PC-9 (cell line): ENCODE data around the gene CCDC158. TPM values are rescaled to one million over a fixed set of nuclear protein-coding genes. Genes with fewer than 3 reads are reported as not detected.

Source experiments
- BruUV-seq: library from RNA; stranded (reverse); fragments of 400-500 nt; replicated peaks from 2 replicates; lab custom pipeline; 2021; lab: Mats Ljungman, UMichigan
- CTCF ChIA-PET: fragments of 300-600 bp; sonication (Branson Sonifier 250); formaldehyde crosslinking; loops from one replicate; lab custom pipeline; 2022; ENCODE audit warnings: antibody characterized with exemption; lab: Charles Lee
- POLR2A ChIA-PET: fragments of 300-600 bp; sonication (Branson Sonifier 250); formaldehyde crosslinking; loops from one replicate; lab custom pipeline; 2022; ENCODE audit warnings: antibody characterized with exemption; ENCODE audit not compliant: unreplicated experiment; lab: Charles Lee
- DNase-seq, 2 experiments: peaks; one replicate each; pipeline versions ENCODE4 v3.0.0 to v3.0.0-alpha.2; 2015 to 2022; ENCODE audit warnings: mixed read lengths in 1 of 2
- H2AFZ ChIP-seq: fragments of 200-600 bp; sonication (generic); 2 replicates; pipeline ENCODE4 v1.8.1; 2017; ENCODE audit warnings: antibody characterized with exemption
- H3F3A ChIP-seq: fragments of 200-600 bp; sonication (generic); 2 replicates; pipeline ENCODE4 v1.8.1; 2017; ENCODE audit warnings: antibody characterized with exemption, mild to moderate bottlenecking, low read depth; ENCODE audit not compliant: insufficient read depth
- H3K27ac ChIP-seq: fragments of 200-600 bp; sonication (generic); 2 replicates; pipeline ENCODE4 v1.6.1; 2016; ENCODE audit warnings: mixed run types
- H3K27me3 ChIP-seq: fragments of 200-600 bp; sonication (generic); 2 replicates; pipeline ENCODE4 v1.6.1; 2016; ENCODE audit warnings: low read depth, mixed run types; ENCODE audit not compliant: insufficient read depth
- H3K36me3 ChIP-seq: fragments of 200-600 bp; sonication (generic); 2 replicates; pipeline ENCODE4 v1.6.1; 2016; ENCODE audit warnings: low read depth, mixed run types
- H3K4me1 ChIP-seq: fragments of 200-600 bp; sonication (generic); replicated peaks from 2 replicates; pipeline ENCODE4 v1.6.1; 2016; ENCODE audit warnings: mixed run types; ENCODE audit not compliant: insufficient read depth
- H3K4me2 ChIP-seq: fragments of 200-600 bp; sonication (generic); 2 replicates; pipeline ENCODE4 v1.6.1; 2017; ENCODE audit warnings: mixed run types
- H3K4me3 ChIP-seq: fragments of 200-600 bp; sonication (generic); 2 replicates; pipeline ENCODE4 v1.6.1; 2016; ENCODE audit warnings: mixed run types
- H3K79me2 ChIP-seq: fragments of 200-600 bp; sonication (generic); 2 replicates; pipeline ENCODE4 v1.6.1; 2017; ENCODE audit warnings: low read depth, mixed run types
- H3K9me2 ChIP-seq: fragments of 200-600 bp; sonication (generic); 2 replicates; pipeline ENCODE4 v1.8.1; 2017; ENCODE audit warnings: mild to moderate bottlenecking; ENCODE audit not compliant: insufficient read depth
- H3K9me3 ChIP-seq: fragments of 200-600 bp; sonication (generic); 2 replicates; pipeline ENCODE4 v1.8.1; 2016; ENCODE audit warnings: low read depth; ENCODE audit not compliant: insufficient read depth
- H4K20me1 ChIP-seq: fragments of 200-600 bp; sonication (generic); 2 replicates; pipeline ENCODE4 v1.8.1; 2017; ENCODE audit not compliant: insufficient read depth
- EZH2 ChIP-seq: fragments of 200-600 bp; sonication (generic); IDR thresholded peaks from 2 replicates; pipeline ENCODE4 v1.8.0; 2017; ENCODE audit warnings: antibody characterized with exemption, low read depth
- intact Hi-C: fragments of 100-400 bp; cut with micrococcal nuclease; formaldehyde crosslinking; loops from one replicate; pipeline ENCODE4 v1.10.0; 2022; ENCODE audit not compliant: unreplicated experiment
- total RNA-seq: library from RNA; stranded (reverse); gene quantifications from 2 replicates; pipeline ENCODE4 v1.2.3, GENCODE V29; 2021
- TF ChIP-seq, protein P1 (sequence below): fragments of 200-600 bp; sonication (generic); conservative IDR thresholded peaks from 2 replicates; pipeline ENCODE4 v1.6.1; 2017; ENCODE audit warnings: mixed run types, antibody characterized with exemption, mild to moderate bottlenecking, moderate library complexity

CCDC158 gene
- total RNA-seq, 1 experiment from 2014 or later, result not detected

DNA sequence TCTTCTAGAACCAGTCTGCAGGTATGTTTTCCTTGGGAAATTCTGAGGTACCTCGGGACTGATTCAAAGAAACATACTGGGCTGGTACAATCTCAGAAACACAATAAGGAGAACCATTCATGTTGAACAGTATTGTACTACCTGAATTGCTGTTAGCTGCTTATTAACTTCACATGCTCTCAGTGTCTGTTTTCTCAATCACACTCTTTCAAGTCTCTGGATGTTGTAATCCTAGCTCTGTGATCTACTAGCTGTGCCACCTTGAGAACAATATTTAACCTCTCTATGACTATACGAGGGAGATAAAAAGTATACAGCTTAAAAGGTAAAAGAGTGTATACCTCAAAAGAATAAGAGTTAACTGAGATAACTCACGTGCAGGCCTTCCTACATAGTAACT is 10.3 kb downstream of the CCDC158 start:
- no peaks in the 10 kb centered on the region for H3K9me3 ChIP-seq
- no peaks in the 10 kb centered on the region for H3K79me2 ChIP-seq
- no TSS peak for BruUV-seq
- CTCF ChIA-PET, result no interaction called here
- no peaks in the 10 kb centered on the region for H3K9me2 ChIP-seq
- H3K4me1 ChIP-seq, result no peaks in the 10 kb centered on the region
- no peaks in the 10 kb centered on the region for H4K20me1 ChIP-seq
- H3K27ac ChIP-seq, result no peak overlapping the region
- TF ChIP-seq, protein P1, sequence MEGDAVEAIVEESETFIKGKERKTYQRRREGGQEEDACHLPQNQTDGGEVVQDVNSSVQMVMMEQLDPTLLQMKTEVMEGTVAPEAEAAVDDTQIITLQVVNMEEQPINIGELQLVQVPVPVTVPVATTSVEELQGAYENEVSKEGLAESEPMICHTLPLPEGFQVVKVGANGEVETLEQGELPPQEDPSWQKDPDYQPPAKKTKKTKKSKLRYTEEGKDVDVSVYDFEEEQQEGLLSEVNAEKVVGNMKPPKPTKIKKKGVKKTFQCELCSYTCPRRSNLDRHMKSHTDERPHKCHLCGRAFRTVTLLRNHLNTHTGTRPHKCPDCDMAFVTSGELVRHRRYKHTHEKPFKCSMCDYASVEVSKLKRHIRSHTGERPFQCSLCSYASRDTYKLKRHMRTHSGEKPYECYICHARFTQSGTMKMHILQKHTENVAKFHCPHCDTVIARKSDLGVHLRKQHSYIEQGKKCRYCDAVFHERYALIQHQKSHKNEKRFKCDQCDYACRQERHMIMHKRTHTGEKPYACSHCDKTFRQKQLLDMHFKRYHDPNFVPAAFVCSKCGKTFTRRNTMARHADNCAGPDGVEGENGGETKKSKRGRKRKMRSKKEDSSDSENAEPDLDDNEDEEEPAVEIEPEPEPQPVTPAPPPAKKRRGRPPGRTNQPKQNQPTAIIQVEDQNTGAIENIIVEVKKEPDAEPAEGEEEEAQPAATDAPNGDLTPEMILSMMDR, result no peak
- no peak for TF ChIP-seq EZH2
- no peaks in the 10 kb centered on the region for H3K27me3 ChIP-seq
- intact Hi-C loops, result no loop called here
- DNase-seq, result no peak
- H3K4me2 ChIP-seq, result no peak overlapping the region
- H2AFZ ChIP-seq, result no peak overlapping the region
- POLR2A ChIA-PET, result no interaction called here
- no peak overlapping the region for H3K4me3 ChIP-seq
- H3K36me3 ChIP-seq, result no peaks in the 10 kb centered on the region
- H3F3A ChIP-seq, result no peaks in the 10 kb centered on the region

DNA sequence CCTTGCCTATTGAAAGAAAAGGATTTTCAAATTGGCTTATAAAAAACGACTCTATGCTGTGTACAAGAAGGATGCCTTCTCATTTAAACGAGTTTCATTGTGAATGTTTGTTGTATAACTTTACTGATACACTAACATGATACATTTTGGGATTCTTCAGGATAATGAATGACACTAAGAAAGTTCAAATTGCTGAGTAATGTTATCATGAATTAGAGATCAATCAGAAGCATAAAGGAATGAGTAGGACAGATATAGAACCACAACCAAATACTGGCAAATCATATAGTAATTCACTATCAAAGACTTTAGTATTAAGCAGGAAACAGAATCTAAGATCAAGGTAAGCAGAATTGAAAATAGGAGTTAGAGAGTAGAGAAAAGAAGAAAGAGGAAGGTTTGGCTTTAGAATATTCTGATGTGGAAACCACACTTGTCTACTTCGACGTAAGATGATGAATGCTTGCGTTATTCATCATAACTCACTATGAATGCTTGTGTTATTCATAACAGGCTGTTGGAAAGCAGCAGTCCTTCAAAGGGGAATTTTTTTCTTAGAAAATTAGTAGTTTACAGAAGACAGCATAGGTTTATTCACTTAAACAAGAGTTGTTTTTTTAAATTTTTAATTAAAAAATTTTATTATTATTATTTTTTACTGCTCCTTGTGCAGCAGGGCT is 13.4 kb downstream of the CCDC158 start:
- no peak for TF ChIP-seq EZH2
- Histone ChIP-seq H2AFZ (no peak overlapping the region), H3K27ac (no peak overlapping the region), H3F3A (no peaks in the 10 kb centered on the region), H3K9me3 (no peaks in the 10 kb centered on the region), H3K27me3 (no peaks in the 10 kb centered on the region), H3K9me2 (no peaks in the 10 kb centered on the region), H3K4me3 (no peak overlapping the region), H3K79me2 (no peaks in the 10 kb centered on the region), H4K20me1 (no peaks in the 10 kb centered on the region), H3K4me2 (no peak overlapping the region), H3K4me1 (no peaks in the 10 kb centered on the region), H3K36me3 (no peaks in the 10 kb centered on the region)
- no TSS peak for BruUV-seq
- intact Hi-C loops, result no loop called here
- ChIA-PET CTCF (no interaction called here), POLR2A (no interaction called here)
- DNase-seq, result no peak

GRCh38 chr4:76406081-76406480 is 14.9 kb downstream of the CCDC158 start:
- Histone ChIP-seq H3K9me3 (no peaks in the 10 kb centered on the region), H3K27me3 (no peaks in the 10 kb centered on the region), H3K79me2 (no peaks in the 10 kb centered on the region), H3F3A (no peaks in the 10 kb centered on the region), H3K9me2 (no peaks in the 10 kb centered on the region), H3K4me1 (0 out of 2 replicates have a peak, but pooled peaks cover 5% of the 10 kb centered on the region), H2AFZ (no peak overlapping the region), H3K4me3 (no peak overlapping the region), H3K27ac (no peak overlapping the region), H4K20me1 (no peaks in the 10 kb centered on the region), H3K36me3 (no peaks in the 10 kb centered on the region), H3K4me2 (no peak overlapping the region)
- intact Hi-C loops, result no loop called here
- no TSS peak for BruUV-seq
- DNase-seq, result no peak
- CTCF ChIA-PET, result no interaction called here
- TF ChIP-seq EZH2, result no peak
- TF ChIP-seq, protein P1, result no peak
- POLR2A ChIA-PET, result no interaction called here
